SHP77 treated with DMSO at 0.1 percent for 48 hours (cell line): Measurements from ENCODE around the gene TIMM21.

Experiments used
- DNase-seq: peaks from one replicate; lab custom pipeline; 2025; lab: John Stamatoyannopoulos, UW

Gene TIMM21

GRCh38 chr18:74147491-74147778 lies 888 bp upstream of the TIMM21 start:
- no peak for DNase-seq

GRCh38 chr18:74148543-74149070 lies 284 bp downstream of the TIMM21 start:
- no peak for DNase-seq

- no peak for DNase-seq
These were observed 1.6 kb downstream of the TIMM21 start for GRCh38 chr18:74149878-74150277.

GRCh38 chr18:74152270-74152669 lies 3.9 kb downstream of the TIMM21 start:
- no peak for DNase-seq

GRCh38 chr18:74152857-74153256 lies 4.5 kb downstream of the TIMM21 start:
- no peak for DNase-seq

GRCh38 chr18:74153377-74153776 lies 5.1 kb downstream of the TIMM21 start:
- DNase-seq: no peak

- no peak for DNase-seq
These were observed 5.5 kb downstream of the TIMM21 start for GRCh38 chr18:74153793-74154192.

GRCh38 chr18:74154716-74155115 lies 6.4 kb downstream of the TIMM21 start:
- DNase-seq: no peak

- DNase-seq: no peak
These were observed 7.0 kb downstream of the TIMM21 start for GRCh38 chr18:74155276-74155675.

GRCh38 chr18:74163019-74163660 lies 14.8 kb downstream of the TIMM21 start:
- DNase-seq: no peak

- DNase-seq: no peak
These were observed 18.1 kb downstream of the TIMM21 start for GRCh38 chr18:74166386-74166785.

- DNase-seq: no peak
These were observed 23.7 kb downstream of the TIMM21 start for GRCh38 chr18:74171910-74172606.

- DNase-seq: no peak
These were observed 24.5 kb downstream of the TIMM21 start for GRCh38 chr18:74172697-74173433.

- no peak for DNase-seq
These were observed 25.1 kb downstream of the TIMM21 start for GRCh38 chr18:74173434-74173750.

GRCh38 chr18:74175658-74176057 lies 27.3 kb downstream of the TIMM21 start:
- peak; percentile 62 for DNase-seq

- DNase-seq: no peak
These were observed 30.6 kb downstream of the TIMM21 start for GRCh38 chr18:74178884-74179283.

- no peak for DNase-seq
These were observed 31.4 kb downstream of the TIMM21 start for GRCh38 chr18:74179623-74180199.

GRCh38 chr18:74182335-74182734 lies 34.0 kb downstream of the TIMM21 start:
- DNase-seq: no peak

- DNase-seq: peak; percentile 72
These were observed 34.8 kb downstream of the TIMM21 start for GRCh38 chr18:74183130-74183529.

- DNase-seq: no peak
These were observed 36.6 kb downstream of the TIMM21 start for GRCh38 chr18:74184875-74185274.

- no peak for DNase-seq
These were observed 37.5 kb downstream of the TIMM21 start for GRCh38 chr18:74185860-74186259.

GRCh38 chr18:74186661-74187060 lies 38.3 kb downstream of the TIMM21 start:
- DNase-seq: no peak

GRCh38 chr18:74190086-74190485 lies 41.8 kb downstream of the TIMM21 start:
- no peak for DNase-seq
